Endothelial cell (in vitro differentiated cells): Measurements from ENCODE around the gene ANKRD12. TPM values are rescaled to one million over a fixed set of nuclear protein-coding genes. Genes with fewer than 3 reads are reported as not detected.

ENCODE experiments used
- DNase-seq: peaks from one replicate; pipeline ENCODE4 v3.0.0; 2021; ENCODE audit warnings: low spot score
- H3K27ac Mint-ChIP-seq: one replicate; pipeline ENCODE4 v1.8.0; 2021; ENCODE audit warnings: mixed read lengths, inconsistent platforms; ENCODE audit not compliant: unreplicated experiment
- H3K27me3 Mint-ChIP-seq: one replicate; pipeline ENCODE4 v1.8.0; 2021; ENCODE audit warnings: mild to moderate bottlenecking, moderate library complexity, mixed read lengths, inconsistent platforms; ENCODE audit not compliant: unreplicated experiment
- H3K36me3 Mint-ChIP-seq: one replicate; pipeline ENCODE4 v1.8.0; 2021; ENCODE audit warnings: mild to moderate bottlenecking, low read depth, mixed read lengths, inconsistent platforms; ENCODE audit not compliant: unreplicated experiment
- H3K4me1 Mint-ChIP-seq: one replicate; pipeline ENCODE4 v1.8.0; 2021; ENCODE audit warnings: mild to moderate bottlenecking, mixed read lengths, inconsistent platforms; ENCODE audit not compliant: unreplicated experiment
- H3K4me3 Mint-ChIP-seq: one replicate; pipeline ENCODE4 v1.8.0; 2021; ENCODE audit warnings: mild to moderate bottlenecking, mixed read lengths, inconsistent platforms; ENCODE audit not compliant: unreplicated experiment
- H3K9me3 Mint-ChIP-seq: one replicate; pipeline ENCODE4 v1.8.0; 2021; ENCODE audit warnings: mixed read lengths, inconsistent platforms; ENCODE audit not compliant: unreplicated experiment
- total RNA-seq: library from RNA; stranded (reverse); fragmentation: NEBNext Ultra II Directional; extraction: Animal tissue kit (Norgen Biotek cat#: 25700); gene quantifications from one replicate; pipeline ENCODE4 v1.2.1, GENCODE V29; 2021; ENCODE audit not compliant: unreplicated experiment
- TF ChIP-seq, protein P1 (sequence below): fragments of 200-600 bp; sonication (generic); IDR thresholded peaks from one replicate; pipeline ENCODE4 v1.5.0; 2021; ENCODE audit warnings: antibody characterized with exemption; ENCODE audit not compliant: unreplicated experiment

ANKRD12 gene
- total RNA-seq, 1 donor from 2014 or later = 32.9 TPM

DNA sequence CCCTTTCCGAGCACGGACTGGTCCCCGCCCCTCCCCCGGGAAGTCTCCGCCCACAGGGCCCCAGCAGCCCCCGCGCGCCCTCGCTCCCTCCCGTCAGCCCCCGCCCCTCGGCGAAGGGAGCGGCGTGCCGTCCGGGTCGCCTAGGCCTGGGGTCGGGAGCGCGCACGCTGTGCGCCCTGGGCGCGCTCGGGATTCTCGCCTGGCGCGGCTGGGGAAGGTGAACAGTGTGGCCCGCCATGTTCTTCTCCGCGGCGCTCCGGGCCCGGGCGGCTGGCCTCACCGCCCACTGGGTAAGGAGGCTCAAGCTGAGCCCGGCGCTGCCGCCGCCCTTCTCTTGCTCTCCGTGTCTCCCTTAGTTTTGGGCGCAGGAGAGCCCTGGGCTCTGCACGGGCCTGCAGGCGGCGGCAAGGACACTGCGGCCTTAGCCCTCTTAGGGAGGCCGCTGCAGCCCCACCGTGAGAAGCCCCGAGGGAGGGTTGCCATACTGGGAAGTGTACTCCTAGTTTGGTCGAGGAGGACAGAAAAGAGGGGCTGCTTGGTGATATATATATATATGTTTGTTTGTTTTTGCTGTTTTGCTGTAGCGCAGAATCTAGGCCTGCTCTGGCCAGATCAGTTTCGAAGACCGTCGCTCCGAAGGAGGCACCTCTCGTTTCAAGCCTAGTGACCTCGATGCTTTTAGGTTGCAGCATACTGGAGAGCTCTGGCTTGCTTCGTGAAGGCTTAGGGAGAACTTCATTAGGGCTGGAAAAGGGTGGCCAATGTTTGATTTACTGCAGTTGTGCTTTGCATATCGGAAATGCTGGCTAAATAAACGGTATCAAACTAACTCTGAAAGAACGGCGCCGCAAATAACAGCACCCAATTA, 33.8 kb upstream of the ANKRD12 start, which contains the start of gene NDUFV2:
TSS of gene NDUFV2 (plus strand) at position 192 of the 868 bp plus-strand sequence. CDS start at position 237, 45 bp downstream.
- DNase-seq = peak; percentile 100
- Mint-ChIP-seq H3K4me3 (peak within 1 kb of the TSS; percentile 96), H3K4me1 (peaks cover 47% of the 10 kb centered on the region), H3K27ac (peak within 1 kb of the TSS; percentile 99), H3K9me3 (no peaks in the 10 kb centered on the region), H3K36me3 (no peaks in the 10 kb centered on the region), H3K27me3 (peaks cover 7% of the 10 kb centered on the region)
- TF ChIP-seq, protein P1, sequence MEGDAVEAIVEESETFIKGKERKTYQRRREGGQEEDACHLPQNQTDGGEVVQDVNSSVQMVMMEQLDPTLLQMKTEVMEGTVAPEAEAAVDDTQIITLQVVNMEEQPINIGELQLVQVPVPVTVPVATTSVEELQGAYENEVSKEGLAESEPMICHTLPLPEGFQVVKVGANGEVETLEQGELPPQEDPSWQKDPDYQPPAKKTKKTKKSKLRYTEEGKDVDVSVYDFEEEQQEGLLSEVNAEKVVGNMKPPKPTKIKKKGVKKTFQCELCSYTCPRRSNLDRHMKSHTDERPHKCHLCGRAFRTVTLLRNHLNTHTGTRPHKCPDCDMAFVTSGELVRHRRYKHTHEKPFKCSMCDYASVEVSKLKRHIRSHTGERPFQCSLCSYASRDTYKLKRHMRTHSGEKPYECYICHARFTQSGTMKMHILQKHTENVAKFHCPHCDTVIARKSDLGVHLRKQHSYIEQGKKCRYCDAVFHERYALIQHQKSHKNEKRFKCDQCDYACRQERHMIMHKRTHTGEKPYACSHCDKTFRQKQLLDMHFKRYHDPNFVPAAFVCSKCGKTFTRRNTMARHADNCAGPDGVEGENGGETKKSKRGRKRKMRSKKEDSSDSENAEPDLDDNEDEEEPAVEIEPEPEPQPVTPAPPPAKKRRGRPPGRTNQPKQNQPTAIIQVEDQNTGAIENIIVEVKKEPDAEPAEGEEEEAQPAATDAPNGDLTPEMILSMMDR = no peak

DNA sequence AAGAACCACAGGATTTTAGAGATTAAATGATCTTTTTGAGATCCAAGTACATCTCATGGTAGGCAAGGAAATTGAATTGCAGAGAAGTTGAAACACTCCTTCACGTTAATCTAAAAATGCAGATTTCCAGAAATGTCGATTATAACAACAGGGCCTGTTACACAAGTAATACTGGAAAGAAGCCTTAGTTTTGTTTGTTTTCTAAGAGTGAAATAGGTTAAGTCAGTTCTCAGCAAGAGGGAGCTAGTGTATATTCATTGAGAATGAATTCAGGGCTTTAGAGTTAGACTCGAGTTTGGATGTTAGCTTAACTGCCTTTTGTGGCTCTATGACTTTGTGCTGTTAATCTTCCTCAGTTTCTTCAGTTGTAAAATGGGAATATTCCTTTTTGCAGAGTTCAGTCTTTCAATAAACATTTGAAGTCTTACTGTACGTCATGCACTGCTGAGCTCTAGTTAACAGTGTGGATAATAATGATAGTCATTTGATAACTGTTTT, 33.2 kb upstream of the ANKRD12 start:
- TF ChIP-seq, protein P1 = no peak
- Mint-ChIP-seq H3K36me3 (no peaks in the 10 kb centered on the region), H3K4me1 (peaks cover 47% of the 10 kb centered on the region), H3K9me3 (no peaks in the 10 kb centered on the region), H3K4me3 (peak overlapping the region; percentile 96), H3K27ac (peak overlapping the region; percentile 86), H3K27me3 (peaks cover 7% of the 10 kb centered on the region)
- DNase-seq = no peak

DNA sequence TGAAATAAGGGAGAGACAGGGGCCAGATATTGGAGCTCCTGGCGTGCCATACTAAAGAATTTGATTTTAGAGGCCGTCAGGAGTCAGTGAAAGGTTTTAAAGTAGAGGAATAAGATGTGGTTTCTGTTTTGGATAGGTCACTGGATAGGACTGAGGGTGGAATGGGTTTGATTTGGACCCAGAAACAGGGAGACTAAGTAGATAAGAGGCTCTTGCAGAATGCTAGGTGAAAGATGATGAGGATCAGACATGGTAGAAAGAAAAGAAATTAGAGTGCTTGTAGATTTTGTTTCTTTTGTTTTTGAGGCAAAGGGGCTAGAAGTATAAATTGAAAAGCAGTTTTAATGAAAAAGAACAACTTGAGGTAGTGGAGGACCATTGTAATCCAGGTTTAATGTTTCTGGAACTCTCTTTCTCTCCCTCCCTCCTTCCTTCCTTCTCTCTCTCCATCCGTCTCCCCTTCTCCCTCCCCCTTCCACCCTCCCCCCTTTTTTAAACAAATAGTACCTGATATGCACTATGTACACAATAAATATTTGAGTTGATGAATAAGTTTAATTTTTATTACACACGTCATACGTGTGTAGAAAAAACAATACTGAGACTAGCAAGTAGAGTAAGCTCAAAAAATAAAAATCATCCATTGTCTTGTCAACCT, 32.2 kb upstream of the ANKRD12 start:
- peak overlapping the region; percentile 86 for H3K27ac Mint-ChIP-seq
- H3K9me3 Mint-ChIP-seq = no peaks in the 10 kb centered on the region
- H3K36me3 Mint-ChIP-seq = no peaks in the 10 kb centered on the region
- DNase-seq = no peak
- peaks cover 7% of the 10 kb centered on the region for H3K27me3 Mint-ChIP-seq
- H3K4me3 Mint-ChIP-seq = peak overlapping the region; percentile 96
- H3K4me1 Mint-ChIP-seq = peaks cover 47% of the 10 kb centered on the region
- TF ChIP-seq, protein P1 = no peak

DNA sequence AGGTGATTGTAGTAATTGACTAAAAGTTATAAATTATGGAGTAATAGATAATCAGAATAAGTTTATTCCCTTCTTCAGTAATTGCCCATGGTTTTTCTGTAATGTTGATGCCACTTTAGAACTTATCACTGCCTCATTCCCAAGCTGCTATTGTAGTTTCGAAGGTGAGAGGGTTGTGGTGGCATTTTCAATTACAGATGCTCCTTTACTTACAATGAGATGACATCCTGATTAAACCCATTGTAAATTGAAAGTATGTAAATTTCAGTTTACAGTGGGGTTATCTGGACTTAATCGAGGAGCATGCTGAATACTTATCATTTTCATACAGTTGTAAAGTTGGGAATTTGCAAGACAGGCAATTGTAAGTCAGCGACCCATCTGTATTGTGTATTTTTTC, 31.2 kb upstream of the ANKRD12 start:
- Mint-ChIP-seq H3K27ac (peak overlapping the region; percentile 27), H3K4me1 (peaks cover 47% of the 10 kb centered on the region), H3K4me3 (no peak overlapping the region), H3K9me3 (no peaks in the 10 kb centered on the region), H3K27me3 (peaks cover 7% of the 10 kb centered on the region), H3K36me3 (no peaks in the 10 kb centered on the region)
- no peak for DNase-seq
- TF ChIP-seq, protein P1 = no peak
